ENCODE results near the gene ABL2.
"Not testable (repeated sequence)": the region's sequence is repeated elsewhere in the genome, so short reads cannot be mapped to it uniquely, and the experiment has no call there.

ABL2 gene

GRCh38 chr1:179137617-179138255 is 91.7 kb downstream of the ABL2 start:
- DNase-seq (ENCODE audit: low read depth, low spot score) = no peak

- DNase-seq (ENCODE audit: low read depth, low spot score) = not testable (repeated sequence)
Measured at GRCh38 chr1:179135707-179136106, 93.8 kb downstream of the ABL2 start.

DNA sequence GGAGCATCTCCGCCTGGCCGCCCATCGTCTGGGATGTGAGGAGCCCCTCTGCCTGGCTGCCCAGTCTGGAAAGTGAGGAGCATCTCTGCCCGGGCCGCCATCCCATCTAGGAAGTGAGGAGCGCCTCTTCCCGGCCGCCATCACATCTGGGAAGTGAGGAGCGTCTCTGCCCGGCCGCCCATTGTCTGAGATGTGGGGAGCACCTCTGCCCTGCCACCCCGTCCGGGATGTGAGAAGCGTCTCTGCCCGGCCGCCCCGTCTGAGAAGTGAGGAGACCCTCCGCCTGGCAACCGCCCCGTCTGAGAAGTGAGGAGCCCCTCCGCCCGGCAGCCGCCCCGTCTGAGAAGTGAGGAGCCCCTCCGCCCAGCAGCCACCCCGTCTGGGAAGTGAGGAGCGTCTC is 94.3 kb downstream of the ABL2 start:
- not testable (repeated sequence) for DNase-seq (ENCODE audit: low read depth, low spot score)

GRCh38 chr1:179129702-179130473 is 99.6 kb downstream of the ABL2 start:
- no peak for DNase-seq (ENCODE audit: low read depth, low spot score)

- no peak for DNase-seq (ENCODE audit: low read depth, low spot score)
Measured at GRCh38 chr1:179128520-179128919, 101.0 kb downstream of the ABL2 start.

DNA sequence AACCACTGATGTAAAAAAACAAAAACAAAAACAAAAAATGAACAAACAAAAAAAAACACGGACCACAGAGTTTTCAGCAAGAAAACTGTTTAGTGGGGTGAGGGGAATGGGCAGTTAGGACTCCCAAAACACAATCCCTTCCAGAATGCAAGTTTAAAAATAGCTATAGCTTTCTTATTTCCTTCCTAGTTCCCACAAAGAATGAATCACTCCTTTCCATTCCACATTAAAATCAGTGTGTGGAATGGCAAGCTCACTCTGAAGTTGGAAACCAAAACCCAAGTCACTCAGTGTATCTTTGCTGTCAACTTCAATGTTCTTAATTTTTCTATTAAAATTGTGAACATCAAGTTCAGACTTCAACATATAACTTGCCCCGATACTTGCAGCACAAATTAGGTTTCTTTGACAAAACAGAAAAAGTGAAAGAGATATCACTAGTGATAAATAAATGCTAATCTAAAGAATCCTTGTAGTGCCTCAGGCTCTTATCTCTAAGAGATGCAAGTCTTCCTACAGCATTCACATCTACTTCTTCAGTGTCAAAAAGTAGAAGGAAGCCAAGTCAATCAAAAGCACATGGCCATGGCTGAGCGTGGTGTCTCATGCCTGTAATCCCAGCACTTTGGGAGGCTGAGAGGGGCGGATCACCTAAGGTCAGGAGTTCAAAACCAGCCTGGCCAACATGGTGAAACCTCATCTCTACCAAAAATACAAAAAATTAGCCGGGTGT is 102.1 kb downstream of the ABL2 start:
- no peak for DNase-seq (ENCODE audit: low read depth, low spot score)

DNA sequence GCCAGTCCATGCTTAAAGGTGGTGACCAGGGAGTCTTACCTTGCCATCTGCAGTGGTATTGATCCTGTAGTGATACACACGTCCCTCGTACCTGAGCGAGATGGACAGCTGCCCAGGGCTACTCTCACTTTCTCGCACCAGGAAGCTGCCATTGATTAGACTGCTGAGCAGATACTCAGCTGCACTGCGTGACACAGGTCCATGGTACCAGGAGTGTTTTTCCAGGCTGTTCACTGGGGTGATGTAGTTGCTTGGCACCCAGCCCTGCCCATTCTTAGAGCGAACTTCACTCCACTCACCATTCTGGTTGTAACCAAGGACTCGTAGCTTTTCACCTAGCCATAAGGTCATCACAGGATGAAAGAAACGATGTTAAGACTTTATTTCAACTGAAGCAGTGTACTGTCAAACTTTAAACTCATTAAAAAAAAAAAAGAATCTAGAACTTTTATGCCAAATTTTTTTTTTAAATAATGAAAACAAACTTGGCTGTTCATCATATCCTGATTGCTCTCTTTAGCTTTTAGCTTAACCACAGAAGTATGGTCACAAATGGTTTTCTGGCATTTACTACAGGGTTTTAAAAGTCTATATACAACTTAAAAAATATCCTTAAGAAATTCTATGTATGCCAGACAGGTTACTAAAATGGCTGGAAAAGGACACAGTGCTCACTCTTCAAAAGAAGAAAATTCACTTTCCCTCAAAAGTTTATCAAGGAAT is 103.0 kb downstream of the ABL2 start:
- no peak for DNase-seq (ENCODE audit: low read depth, low spot score)

DNA sequence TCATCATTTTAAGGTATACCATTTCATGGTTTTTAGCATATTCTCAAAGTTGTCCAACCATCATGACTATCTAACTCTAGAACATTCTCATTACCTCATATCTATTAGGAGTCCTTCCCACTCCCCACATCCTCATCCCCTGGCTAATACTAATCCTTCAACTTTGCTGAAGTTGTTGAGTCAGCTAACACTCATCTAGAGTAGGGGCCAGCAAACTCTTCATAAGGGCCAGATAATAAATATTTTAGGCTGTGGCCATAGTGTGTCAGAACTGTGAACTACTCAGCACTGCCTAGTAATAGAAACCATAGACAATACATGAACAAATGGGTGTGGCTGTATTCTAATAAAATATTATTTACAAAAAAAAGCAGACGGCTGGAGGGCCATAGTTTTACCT is 104.6 kb downstream of the ABL2 start:
- DNase-seq (ENCODE audit: low read depth, low spot score) = no peak

DNA sequence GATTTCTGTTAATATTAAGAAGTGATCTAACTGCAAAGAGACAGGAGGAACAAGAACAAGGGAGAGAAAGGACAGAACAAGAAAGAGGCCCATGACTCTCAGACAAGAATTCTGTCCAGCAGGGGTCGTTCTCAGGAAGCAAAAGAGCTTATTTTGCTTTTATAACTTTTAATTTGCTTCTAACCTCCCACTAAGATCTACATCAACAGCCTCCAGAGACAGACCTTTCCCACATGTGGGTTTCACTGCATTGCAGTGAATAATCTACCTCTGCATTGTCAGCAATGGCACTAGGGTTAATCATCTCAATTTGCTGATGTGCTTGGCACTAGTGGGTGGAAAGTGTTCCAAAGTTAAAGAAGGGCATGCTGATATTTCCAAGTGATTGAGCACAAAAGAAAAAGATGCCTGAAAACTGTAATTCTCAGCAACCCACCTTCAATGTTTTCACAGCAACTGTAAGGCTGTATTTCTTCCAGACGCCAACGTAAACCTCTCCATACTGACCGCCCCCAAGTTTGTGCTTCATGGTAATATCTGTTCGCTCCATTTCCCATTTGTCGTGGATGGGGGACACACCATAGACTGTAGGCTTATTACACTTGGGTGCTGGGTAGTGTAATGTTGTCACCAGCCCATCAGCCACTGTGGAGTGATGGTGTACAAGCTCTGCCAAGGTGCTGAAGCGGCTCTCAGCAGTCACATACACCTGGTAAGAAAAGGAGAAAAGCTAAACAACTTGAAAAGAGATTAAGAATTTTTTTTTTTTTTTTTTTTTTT is 108.1 kb downstream of the ABL2 start:
- no peak for DNase-seq (ENCODE audit: low read depth, low spot score)

- DNase-seq (ENCODE audit: low read depth, low spot score) = no peak
Measured at GRCh38 chr1:179120736-179121135, 108.7 kb downstream of the ABL2 start.

DNA sequence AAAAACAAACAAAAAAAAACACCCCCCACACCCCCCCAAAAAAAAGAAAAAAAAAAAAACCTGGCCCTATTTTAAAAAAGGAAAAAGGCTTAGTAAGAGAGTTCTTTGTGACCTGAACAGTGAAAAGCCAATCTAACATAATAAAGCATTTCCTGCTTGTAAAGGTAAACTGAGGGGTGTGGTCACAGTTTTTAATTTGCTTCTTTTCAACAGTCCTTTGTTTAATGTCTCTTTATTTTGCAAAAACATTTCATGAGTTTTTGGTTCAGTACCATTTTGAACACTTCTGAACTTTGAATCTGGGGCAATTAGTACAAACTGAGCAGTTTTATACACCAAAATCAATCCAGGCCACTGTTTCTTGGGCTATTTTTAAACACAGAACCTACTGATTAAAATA is 110.0 kb downstream of the ABL2 start:
- DNase-seq (ENCODE audit: low read depth, low spot score) = no peak

GRCh38 chr1:179115181-179115580 is 114.3 kb downstream of the ABL2 start:
- no peak for DNase-seq (ENCODE audit: low read depth, low spot score)

DNA sequence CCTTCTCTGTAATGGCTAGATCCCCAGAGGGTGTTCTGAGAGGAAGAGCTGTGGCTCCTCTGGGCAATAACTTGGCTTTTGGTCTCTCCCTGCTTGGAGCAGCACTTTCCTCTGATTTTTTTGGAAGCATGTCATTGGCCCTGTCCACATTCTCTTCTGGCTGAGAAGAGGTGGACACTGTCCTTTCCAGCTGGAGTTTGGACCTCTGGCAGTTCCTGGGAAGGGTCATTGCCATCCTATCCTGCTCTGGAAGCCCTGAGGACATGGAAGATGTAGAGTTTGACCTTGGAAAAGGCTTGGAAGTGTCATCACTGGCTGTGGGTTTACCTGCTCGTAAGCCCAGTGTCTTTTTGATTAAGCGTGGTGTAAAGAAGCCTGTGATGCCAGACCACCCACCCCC is 120.8 kb downstream of the ABL2 start:
- no peak for DNase-seq (ENCODE audit: low read depth, low spot score)

- DNase-seq (ENCODE audit: low read depth, low spot score) = no peak
Measured at GRCh38 chr1:179107706-179108629, 121.5 kb downstream of the ABL2 start.

- DNase-seq (ENCODE audit: low read depth, low spot score) = peak; percentile 54
Measured at GRCh38 chr1:179105393-179105792, 124.1 kb downstream of the ABL2 start.

DNA sequence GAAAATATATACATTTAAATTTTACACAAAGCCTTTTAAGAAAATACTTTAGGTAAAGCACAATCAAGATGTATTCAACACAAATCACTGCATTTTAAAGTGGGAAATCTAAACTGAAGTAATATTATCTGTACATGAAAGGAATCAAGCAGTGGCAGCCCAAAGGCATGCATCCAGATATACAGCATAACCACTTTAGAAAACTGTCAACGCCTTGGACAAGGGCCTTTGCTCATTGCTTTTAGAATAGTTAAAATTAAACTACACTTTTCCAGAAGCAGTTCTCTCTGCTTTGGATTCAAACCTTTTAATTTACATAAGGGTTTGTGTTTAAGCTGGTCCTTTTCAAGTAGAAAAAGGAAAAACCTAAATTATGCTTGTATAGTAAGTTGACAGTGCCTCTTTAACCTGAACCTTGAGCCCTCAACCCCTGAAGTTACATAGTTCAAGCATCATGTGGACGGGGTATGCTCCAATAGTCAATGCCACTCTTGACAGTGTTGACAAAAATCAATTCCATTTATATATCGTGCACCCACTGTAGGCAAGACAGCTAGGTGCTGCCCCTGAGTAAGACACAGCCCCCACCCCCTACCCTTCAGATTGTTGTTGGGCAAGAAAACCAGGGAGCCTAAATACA is 124.7 kb downstream of the ABL2 start:
- DNase-seq (ENCODE audit: low read depth, low spot score) = no peak

GRCh38 chr1:179103999-179104398 is 125.5 kb downstream of the ABL2 start:
- DNase-seq (ENCODE audit: low read depth, low spot score) = no peak

GRCh38 chr1:179101566-179101965 is 127.9 kb downstream of the ABL2 start:
- DNase-seq (ENCODE audit: low read depth, low spot score) = no peak

GRCh38 chr1:179099891-179100290 is 129.6 kb downstream of the ABL2 start:
- no peak for DNase-seq (ENCODE audit: low read depth, low spot score)

GRCh38 chr1:179095924-179096323 is 133.6 kb downstream of the ABL2 start:
- no peak for DNase-seq (ENCODE audit: low read depth, low spot score)

Measured in iPS DF 19.7 (cell line).